ENCODE data around the gene CD27.

Gene CD27

DNA sequence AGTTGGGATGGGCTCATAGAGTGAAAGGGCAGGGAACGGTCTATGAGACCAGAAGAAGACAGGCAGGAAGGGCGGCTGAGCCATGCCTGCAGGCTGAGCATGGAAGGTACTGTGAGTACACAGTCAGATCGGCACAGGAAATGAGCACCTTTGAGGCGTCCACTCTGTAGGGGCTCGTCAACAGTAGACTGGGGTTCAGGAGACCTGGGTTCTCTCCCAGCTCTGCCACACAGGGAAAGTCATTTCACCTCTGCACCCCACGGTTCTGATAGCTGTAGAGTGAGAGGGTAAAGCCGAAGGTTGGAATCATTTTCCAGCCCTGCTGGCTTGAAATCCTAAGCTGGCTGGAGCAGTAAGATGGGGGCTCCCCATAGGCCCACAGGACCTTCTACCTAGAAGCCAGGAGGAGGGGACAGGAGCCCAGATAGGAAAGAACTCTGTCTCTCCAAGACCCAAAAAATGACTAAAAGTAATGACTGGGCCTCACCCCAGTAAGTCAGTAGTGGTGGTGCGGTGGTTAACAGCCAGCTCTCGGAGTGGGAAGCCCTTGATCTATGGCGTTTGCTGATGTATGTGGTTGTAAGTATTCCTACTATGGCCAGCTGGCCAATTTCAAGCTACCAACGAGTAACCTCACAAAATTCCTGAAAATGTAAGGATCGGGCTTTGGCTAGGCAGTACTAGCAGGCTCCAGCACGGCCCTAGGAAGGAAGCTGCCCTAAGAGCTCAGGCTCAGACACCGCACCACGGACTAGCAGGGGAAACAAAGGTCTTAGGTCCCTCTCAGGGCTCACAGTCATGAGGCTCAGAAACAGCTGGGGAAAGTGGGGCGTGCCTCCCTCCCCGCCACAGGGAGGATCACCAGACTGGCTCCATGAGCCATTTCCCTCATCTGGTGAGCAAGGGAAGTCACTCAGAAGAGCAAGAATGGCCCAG, 10.3 kb upstream of the CD27 start:
- no peak for DNase-seq

DNA sequence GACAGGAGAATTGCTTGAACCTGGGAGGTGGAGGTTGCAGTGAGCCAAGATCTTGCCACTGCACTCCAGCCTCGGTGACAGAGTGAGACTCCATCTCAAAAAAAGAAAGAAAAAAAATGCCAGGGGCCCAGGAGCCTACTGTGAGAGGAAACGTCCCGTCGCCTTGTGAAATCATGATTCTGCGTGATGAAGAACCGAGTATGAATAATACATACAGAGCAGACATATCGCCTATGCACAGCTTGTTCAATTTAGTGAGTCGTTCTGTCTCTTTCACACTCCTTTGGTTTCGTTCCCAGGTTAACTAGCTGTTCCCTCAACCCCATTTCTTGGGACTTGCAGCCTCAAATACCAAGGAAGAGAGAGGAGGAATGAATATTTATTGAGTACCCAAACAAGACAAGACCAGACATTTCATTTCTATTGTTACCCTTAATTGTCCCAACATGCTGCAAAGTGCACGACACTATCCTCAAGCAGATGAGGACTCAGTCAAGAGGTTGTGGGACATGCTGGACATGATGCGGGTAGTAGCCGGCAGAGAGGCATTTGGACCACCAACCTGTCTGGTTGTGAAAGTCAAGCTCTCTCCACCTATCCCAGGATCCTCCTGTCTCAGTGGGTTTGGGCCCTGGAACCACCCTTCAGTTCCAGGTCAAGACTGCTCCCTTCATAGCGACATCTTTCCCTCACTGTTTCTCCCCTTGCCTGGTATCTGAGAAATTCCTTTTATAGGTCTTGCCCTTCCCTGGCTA, 8.6 kb upstream of the CD27 start:
- no peak for DNase-seq

- no peak for DNase-seq
These were observed 7.2 kb upstream of the CD27 start for GRCh38 chr12:6437586-6437985.

DNA sequence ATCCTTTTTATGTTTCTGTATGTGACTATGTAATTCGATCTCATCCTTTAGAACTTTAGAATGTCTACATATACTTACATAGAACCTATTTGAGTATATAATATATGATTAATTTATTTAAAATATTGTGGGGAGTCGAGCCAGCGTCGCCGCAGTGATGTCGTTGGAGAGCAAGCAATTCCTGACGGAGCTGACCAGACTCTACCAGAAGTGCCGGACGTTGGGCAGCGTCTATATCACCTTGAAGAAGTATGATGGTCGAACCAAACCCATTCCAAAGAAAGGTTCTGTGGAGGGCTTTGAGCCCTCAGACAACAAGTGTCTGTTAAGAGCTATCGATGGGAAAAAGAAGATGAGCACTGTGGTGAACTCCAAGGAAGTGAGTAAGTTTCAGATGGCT, 6.4 kb upstream of the CD27 start:
- DNase-seq = no peak

GRCh38 chr12:6440391-6440790, 4.4 kb upstream of the CD27 start:
- DNase-seq = no peak

DNA sequence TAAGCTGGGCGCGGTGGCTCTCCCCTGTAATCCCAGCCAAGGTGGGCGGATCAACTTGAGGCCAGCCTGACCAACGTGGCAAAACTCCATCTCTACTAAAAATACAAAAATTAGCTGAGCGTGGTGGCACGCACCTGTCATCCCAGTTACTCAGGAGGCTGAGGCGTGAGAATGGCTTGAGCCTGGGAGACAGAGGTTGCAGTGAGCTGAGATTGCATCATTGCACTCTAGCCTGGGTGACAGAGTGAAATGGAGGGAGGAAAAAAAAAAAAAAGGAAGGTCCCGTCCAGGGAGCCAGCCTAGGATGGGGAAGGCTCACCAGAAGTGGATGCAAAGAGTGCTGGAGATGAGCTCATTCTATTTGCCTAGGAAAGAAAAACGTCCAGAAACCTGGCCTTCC, 1.9 kb upstream of the CD27 start:
- DNase-seq = no peak

DNA sequence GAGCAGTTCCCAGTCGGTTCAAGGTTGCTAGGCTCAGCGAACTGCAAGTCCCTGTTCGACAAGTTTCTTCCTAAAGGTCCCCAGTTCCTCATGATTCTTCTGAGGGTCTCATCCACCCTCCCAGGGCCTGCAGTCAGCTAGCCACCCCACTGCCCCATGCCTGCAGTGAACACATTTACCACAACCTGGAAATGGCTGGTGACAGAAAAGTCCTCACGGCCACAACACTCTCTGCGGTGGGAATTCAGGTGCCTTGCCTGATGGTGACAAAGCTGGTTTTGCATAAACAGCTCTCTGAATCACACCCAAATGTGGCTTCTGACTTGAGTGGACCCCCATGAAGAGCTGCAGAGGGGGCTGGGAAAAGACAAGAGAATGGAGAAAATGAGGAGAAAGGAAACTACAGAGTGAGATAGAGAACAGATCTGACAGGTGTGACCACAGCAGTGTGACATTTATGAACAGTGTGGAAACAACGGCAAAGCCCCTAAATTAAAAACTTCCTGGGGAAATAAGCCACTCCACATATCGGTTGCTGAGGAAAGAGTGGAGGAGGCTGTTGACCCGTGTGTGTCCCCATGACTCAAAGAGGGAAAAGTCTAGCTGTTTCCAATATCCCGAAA, 1.3 kb upstream of the CD27 start:
- no peak for DNase-seq

GRCh38 chr12:6444031-6444430, 724 bp upstream of the CD27 start:
- no peak for DNase-seq

DNA sequence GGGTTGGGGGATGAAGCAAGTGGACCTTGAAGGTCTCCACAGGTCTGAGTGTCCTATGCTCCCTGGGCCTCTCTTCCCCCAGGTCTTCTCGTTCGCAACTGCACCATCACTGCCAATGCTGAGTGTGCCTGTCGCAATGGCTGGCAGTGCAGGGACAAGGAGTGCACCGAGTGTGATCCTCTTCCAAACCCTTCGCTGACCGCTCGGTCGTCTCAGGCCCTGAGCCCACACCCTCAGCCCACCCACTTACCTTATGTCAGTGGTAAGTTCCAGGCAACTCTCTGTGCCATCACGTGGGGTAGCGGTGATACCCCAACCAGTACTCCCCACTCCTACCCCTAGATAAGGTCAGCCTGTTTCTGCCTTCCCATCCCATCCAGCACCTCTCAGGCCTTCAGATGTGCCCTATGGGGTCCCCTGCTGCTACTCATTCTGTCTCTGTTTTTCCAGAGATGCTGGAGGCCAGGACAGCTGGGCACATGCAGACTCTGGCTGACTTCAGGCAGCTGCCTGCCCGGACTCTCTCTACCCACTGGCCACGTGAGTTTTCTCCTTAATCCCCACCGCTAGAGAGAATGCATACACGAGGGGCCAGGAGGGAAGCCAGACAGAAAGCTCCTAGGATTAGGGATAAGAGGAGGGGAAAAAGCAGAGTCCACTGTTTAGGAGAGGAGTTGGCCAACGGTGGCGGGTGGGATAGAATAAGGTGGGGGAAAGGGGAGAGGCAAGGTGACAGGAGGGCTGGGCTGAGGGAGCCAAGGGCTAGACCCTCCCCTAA, 5.5 kb downstream of the CD27 start:
- DNase-seq = no peak

- no peak for DNase-seq
These were observed 6.2 kb downstream of the CD27 start for GRCh38 chr12:6450869-6451347.

DNA sequence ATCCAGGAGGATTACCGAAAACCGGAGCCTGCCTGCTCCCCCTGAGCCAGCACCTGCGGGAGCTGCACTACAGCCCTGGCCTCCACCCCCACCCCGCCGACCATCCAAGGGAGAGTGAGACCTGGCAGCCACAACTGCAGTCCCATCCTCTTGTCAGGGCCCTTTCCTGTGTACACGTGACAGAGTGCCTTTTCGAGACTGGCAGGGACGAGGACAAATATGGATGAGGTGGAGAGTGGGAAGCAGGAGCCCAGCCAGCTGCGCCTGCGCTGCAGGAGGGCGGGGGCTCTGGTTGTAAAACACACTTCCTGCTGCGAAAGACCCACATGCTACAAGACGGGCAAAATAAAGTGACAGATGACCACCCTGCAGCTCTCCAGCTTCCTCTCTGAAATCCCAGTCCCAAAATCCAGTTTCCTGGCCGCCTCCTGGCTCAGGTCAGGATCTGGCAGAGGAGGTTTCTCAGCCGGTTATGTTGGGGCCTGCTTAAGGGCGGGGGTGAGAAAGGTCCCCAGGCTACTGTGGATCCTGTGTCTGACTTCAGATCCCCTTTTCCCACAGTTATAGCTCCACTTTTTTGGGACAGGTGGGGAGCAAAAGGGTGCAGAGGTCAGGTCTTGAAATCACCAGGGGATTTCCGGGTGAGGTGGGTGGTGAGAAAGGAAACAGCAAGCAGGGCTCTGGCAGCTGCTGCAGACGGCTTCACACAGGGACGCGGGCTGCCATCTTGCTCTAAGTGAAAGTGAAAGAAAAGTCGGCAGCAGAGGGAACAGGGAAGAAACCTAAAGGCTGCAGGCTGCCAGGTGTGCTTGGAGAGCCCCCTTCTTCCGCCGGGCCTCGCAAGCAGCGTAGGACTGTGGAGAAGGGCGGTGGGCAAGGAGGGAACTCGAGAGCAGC, 6.8 kb downstream of the CD27 start, which contains the start of gene TAPBPL:
Gene TAPBPL, plus strand, starts transcription at position 695 of the 897 bp plus-strand sequence. CDS start 207 bp downstream, outside the sequence.
- peak; percentile 89 for DNase-seq

- DNase-seq = no peak
These were observed 7.6 kb downstream of the CD27 start for GRCh38 chr12:6452245-6452943.

DNA sequence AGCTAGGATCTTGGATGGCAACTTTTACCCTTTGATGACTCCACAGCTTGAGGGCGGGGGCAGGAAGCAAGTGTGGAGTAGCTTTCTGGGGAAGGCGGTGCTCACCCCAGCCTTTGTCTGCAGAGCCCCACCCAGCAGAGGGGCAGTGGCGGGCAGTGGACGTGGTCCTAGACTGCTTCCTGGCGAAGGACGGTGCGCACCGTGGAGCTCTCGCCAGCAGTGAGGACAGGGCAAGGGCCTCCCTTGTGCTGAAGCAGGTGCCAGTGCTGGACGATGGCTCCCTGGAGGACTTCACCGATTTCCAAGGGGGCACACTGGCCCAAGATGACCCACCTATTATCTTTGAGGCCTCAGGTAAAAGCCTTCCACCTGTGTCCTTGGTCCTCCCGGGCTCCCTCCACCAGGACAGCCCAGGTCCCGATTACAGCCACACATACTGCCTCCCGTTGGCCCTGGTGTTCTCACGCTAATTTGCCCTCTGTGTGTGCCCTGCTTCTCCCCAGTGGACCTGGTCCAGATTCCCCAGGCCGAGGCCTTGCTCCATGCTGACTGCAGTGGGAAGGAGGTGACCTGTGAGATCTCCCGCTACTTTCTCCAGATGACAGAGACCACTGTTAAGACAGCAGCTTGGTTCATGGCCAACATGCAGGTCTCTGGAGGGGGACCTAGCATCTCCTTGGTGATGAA, 8.3 kb downstream of the CD27 start:
- DNase-seq = no peak

DNA sequence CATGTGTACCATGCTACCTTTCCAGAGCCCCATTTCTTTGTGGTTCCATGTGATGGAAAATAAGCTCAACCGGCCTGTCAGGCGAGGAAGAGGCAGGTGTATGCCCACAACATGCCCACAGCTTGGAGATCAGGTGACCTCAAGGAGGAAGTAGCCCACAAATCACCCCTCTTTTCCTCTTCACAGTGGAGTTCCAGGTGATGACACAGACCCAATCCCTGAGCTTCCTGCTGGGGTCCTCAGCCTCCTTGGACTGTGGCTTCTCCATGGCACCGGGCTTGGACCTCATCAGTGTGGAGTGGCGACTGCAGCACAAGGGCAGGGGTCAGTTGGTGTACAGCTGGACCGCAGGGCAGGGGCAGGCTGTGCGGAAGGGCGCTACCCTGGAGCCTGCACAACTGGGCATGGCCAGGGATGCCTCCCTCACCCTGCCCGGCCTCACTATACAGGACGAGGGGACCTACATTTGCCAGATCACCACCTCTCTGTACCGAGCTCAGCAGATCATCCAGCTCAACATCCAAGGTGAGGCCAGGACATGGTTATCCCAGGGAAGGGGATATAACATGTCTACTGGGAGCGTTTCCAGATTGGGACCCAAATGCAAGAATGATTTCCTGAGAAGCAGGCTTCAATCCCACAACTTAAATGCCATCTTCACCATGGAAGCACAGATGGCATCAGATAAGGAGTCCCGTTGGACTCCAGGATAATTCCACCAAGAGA, 12.6 kb downstream of the CD27 start:
- no peak for DNase-seq

DNA sequence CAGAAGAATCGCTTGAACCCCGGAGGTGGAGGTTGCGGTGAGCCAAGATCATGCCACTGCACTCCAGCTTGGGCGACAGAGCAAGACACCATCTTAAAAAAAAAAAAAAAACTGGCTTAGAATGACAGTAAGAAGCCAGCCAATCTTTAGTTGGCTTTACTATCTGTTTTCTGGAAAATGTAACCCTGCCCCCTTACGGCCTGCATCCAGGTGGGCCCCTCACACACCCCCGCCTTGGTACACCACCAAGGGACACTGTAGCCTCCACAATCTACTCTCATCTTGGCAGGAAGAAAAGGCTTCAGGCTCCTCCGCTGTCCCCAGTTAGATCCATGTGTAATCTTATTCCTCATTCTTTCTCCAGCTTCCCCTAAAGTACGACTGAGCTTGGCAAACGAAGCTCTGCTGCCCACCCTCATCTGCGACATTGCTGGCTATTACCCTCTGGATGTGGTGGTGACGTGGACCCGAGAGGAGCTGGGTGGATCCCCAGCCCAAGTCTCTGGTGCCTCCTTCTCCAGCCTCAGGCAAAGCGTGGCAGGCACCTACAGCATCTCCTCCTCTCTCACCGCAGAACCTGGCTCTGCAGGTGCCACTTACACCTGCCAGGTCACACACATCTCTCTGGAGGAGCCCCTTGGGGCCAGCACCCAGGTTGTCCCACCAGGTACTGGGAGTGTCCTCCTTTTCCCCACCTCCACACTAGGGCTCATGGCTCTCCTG, 13.7 kb downstream of the CD27 start:
- no peak for DNase-seq

- DNase-seq = no peak
These were observed 14.2 kb downstream of the CD27 start for GRCh38 chr12:6459004-6459337.

DNA sequence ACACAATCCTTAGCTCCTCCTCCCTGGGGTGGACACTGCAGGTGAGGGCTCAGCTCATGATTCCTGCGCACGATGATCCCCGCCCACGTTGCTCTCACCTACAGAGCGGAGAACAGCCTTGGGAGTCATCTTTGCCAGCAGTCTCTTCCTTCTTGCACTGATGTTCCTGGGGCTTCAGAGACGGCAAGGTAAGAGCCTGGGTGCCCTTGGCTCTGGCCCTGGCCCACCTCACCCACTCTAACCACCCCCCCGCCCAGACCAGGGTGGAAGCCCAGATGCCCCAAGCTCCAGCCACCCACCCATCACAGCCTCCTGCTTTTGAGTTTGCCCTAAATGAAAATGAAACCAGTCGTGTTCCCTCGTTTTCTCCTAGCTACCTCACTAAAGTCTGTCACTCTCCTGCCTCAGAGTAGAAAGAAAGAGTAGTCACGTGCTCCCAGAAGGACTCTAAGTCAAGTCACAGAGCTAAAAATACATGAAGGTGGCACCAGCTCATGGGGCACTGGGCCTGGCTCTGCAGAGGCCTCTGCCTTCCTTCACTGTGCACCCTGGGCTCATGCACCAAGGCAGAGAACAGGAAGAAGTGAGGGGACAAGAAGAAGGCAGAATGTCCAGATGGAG, 16.1 kb downstream of the CD27 start:
- no peak for DNase-seq
